ENCODE data around the gene DET1.

- TF ChIP-seq, protein P1, sequence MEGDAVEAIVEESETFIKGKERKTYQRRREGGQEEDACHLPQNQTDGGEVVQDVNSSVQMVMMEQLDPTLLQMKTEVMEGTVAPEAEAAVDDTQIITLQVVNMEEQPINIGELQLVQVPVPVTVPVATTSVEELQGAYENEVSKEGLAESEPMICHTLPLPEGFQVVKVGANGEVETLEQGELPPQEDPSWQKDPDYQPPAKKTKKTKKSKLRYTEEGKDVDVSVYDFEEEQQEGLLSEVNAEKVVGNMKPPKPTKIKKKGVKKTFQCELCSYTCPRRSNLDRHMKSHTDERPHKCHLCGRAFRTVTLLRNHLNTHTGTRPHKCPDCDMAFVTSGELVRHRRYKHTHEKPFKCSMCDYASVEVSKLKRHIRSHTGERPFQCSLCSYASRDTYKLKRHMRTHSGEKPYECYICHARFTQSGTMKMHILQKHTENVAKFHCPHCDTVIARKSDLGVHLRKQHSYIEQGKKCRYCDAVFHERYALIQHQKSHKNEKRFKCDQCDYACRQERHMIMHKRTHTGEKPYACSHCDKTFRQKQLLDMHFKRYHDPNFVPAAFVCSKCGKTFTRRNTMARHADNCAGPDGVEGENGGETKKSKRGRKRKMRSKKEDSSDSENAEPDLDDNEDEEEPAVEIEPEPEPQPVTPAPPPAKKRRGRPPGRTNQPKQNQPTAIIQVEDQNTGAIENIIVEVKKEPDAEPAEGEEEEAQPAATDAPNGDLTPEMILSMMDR (IDR thresholded peaks at IDR 0.05) = peak in 3 of 4 experiments; percentile 80 to 87 (median 81)
- TF ChIP-seq POLR2AphosphoS5 (IDR thresholded peaks at IDR 0.05) (peak; percentile 90), POLR2A (IDR thresholded peaks at IDR 0.05) (no peak)
Measured at GRCh38 chr15:88546248-88547129, at the start of gene DET1.

Data from prostate gland (tissue), 2 donors.